ENCODE results near the gene SQSTM1. TPM values are rescaled to one million over a fixed set of nuclear protein-coding genes. Genes with fewer than 3 reads are reported as not detected.
"Not testable (repeated sequence)": the region's sequence is repeated elsewhere in the genome, so short reads cannot be mapped to it uniquely, and the experiment has no call there.

Gene SQSTM1
- total and polyA plus RNA-seq, 5 experiments from 2014 or later = 144 to 370 (median 157) TPM

- H3K4me3 Mint-ChIP-seq = no peak overlapping the region
- POLR2A ChIA-PET = interaction anchor here (1.2 to 1.7 kb wide), 2 partner anchors 30 to 153 kb away, joined by 3 to 5 read pairs; no protein-coding TSS in a partner anchor
- H3K27me3 Mint-ChIP-seq = no peaks in the 10 kb centered on the region
- ATAC-seq (no peak), DNase-seq (no peak)
- peaks cover 12 to 92% (median 28%) of the 10 kb centered on the region in 3 donors for H3K36me3 Mint-ChIP-seq
- H3K27ac Mint-ChIP-seq = peak overlapping the region in 6 of 10 donors; percentile 5 to 80 (median 41)
- no peaks in the 10 kb centered on the region for H3K9me3 Mint-ChIP-seq
- H3K4me1 Mint-ChIP-seq = peaks cover 20 to 29% (median 25%) of the 10 kb centered on the region in 4 donors
Measured at GRCh38 chr5:179832039-179832745, 11.5 kb downstream of the SQSTM1 start.

- no peak for ATAC-seq
- peaks cover 12 to 92% (median 28%) of the 10 kb centered on the region in 3 donors for H3K36me3 Mint-ChIP-seq
- POLR2A ChIA-PET = interaction anchor here (1.2 to 1.7 kb wide), 2 partner anchors 31 to 154 kb away, joined by 3 to 5 read pairs; no protein-coding TSS in a partner anchor
Measured at GRCh38 chr5:179833056-179833708, 12.5 kb downstream of the SQSTM1 start.

GRCh38 chr5:179833709-179834070 lies 13.0 kb downstream of the SQSTM1 start:
- POLR2A ChIA-PET = interaction anchor here (1.2 kb wide), 1 partner anchor 154 kb away, joined by 3 read pairs; no protein-coding TSS in a partner anchor
- Mint-ChIP-seq H3K27me3 (no peaks in the 10 kb centered on the region), H3K9me3 (no peaks in the 10 kb centered on the region), H3K4me1 (peaks cover 17 to 23% (median 20%) of the 10 kb centered on the region in 4 donors), H3K4me3 (no peak overlapping the region), H3K27ac (peak overlapping the region in 7 of 10 donors; percentile 11 to 84 (median 48)), H3K36me3 (peaks cover 12 to 92% (median 25%) of the 10 kb centered on the region in 3 donors)
- DNase-seq (no peak), ATAC-seq (no peak)

More at GRCh38 chr5:179833056-179833708, 12.5 kb downstream of the SQSTM1 start:
- peaks cover 17 to 23% (median 21%) of the 10 kb centered on the region in 4 donors for H3K4me1 Mint-ChIP-seq
- no peak overlapping the region for H3K4me3 Mint-ChIP-seq
- no peaks in the 10 kb centered on the region for H3K27me3 Mint-ChIP-seq
- no peak for DNase-seq
- peak overlapping the region in 7 of 10 donors; percentile 11 to 84 (median 48) for H3K27ac Mint-ChIP-seq
- H3K9me3 Mint-ChIP-seq = no peaks in the 10 kb centered on the region

- ATAC-seq (no peak), DNase-seq (no peak)
- POLR2A ChIA-PET = interaction anchor here (0.6 kb wide), 1 partner anchor 23 kb away, joined by 4 read pairs; no protein-coding TSS in a partner anchor
- peaks cover 12 to 90% (median 22%) of the 10 kb centered on the region in 3 donors for H3K36me3 Mint-ChIP-seq
- no peaks in the 10 kb centered on the region for H3K27me3 Mint-ChIP-seq
- H3K4me3 Mint-ChIP-seq = no peak overlapping the region
- no peaks in the 10 kb centered on the region for H3K9me3 Mint-ChIP-seq
- peak overlapping the region in 4 of 10 donors; percentile 46 to 68 (median 50) for H3K27ac Mint-ChIP-seq
- H3K4me1 Mint-ChIP-seq = peaks cover 15 to 23% (median 20%) of the 10 kb centered on the region in 4 donors
Measured at GRCh38 chr5:179834120-179834519, 13.4 kb downstream of the SQSTM1 start.

GRCh38 chr5:179834871-179835270 lies 14.2 kb downstream of the SQSTM1 start:
- not testable (repeated sequence) for H3K9me3 Mint-ChIP-seq, H3K27me3 Mint-ChIP-seq, DNase-seq, H3K4me3 Mint-ChIP-seq, H3K27ac Mint-ChIP-seq, ATAC-seq
- POLR2A ChIA-PET = interaction anchor here (0.6 to 0.7 kb wide), 2 partner anchors 23 to 218 kb away, joined by 3 to 4 read pairs; no protein-coding TSS in a partner anchor
- Mint-ChIP-seq H3K4me1 (peaks cover 15 to 23% (median 20%) of the 10 kb centered on the region in 4 donors), H3K36me3 (peaks cover 12 to 86% (median 22%) of the 10 kb centered on the region in 3 donors)

- POLR2A ChIA-PET = interaction anchor here (0.5 to 3.0 kb wide), 7 partner anchors 14 to 230 kb away, joined by 3 to 13 read pairs (median 4); partner anchors contain the start of genes MRNIP and SQSTM1
- H3K4me3 Mint-ChIP-seq = peak overlapping the region in 9 of 10 donors; percentile 22 to 61 (median 46)
Measured at GRCh38 chr5:179836225-179837019, 15.7 kb downstream of the SQSTM1 start.

GRCh38 chr5:179837076-179838011 lies 16.6 kb downstream of the SQSTM1 start:
- peak overlapping the region; percentile 79 to 96 (median 90) for H3K27ac Mint-ChIP-seq
- ATAC-seq (no peak), DNase-seq (no peak)
- H3K4me3 Mint-ChIP-seq = peak overlapping the region in 4 of 10 donors; percentile 30 to 55 (median 48)
- H3K9me3 Mint-ChIP-seq = no peaks in the 10 kb centered on the region
- POLR2A ChIA-PET = interaction anchor here (0.7 to 3.0 kb wide), 7 partner anchors 13 to 231 kb away, joined by 3 to 13 read pairs (median 3); partner anchors contain the start of genes MRNIP and SQSTM1
- peaks cover 15 to 23% (median 20%) of the 10 kb centered on the region in 4 donors for H3K4me1 Mint-ChIP-seq
- no peaks in the 10 kb centered on the region for H3K27me3 Mint-ChIP-seq
- H3K36me3 Mint-ChIP-seq = peaks cover 12 to 83% (median 22%) of the 10 kb centered on the region in 3 donors

More at GRCh38 chr5:179836225-179837019, 15.7 kb downstream of the SQSTM1 start:
- Mint-ChIP-seq H3K4me1 (peaks cover 15 to 23% (median 20%) of the 10 kb centered on the region in 4 donors), H3K27ac (peak overlapping the region; percentile 79 to 96 (median 90)), H3K27me3 (no peaks in the 10 kb centered on the region), H3K9me3 (no peaks in the 10 kb centered on the region), H3K36me3 (peaks cover 12 to 86% (median 22%) of the 10 kb centered on the region in 3 donors)
- DNase-seq (peak; percentile 38 to 78 (median 49)), ATAC-seq (peak; percentile 86 to 92)

- ATAC-seq (no peak), DNase-seq (no peak)
- POLR2A ChIA-PET = interaction anchor here (0.6 to 3.0 kb wide), 3 partner anchors 18 to 160 kb away, joined by 4 to 13 read pairs (median 5); partner anchors contain the start of gene MRNIP
- Mint-ChIP-seq H3K36me3 (peaks cover 7 to 76% (median 15%) of the 10 kb centered on the region in 3 donors), H3K27ac (peak overlapping the region in 3 of 10 donors; percentile 27 to 74 (median 32)), H3K27me3 (no peaks in the 10 kb centered on the region), H3K4me3 (no peak overlapping the region), H3K4me1 (peaks cover 13 to 21% (median 18%) of the 10 kb centered on the region in 4 donors), H3K9me3 (no peaks in the 10 kb centered on the region)
Measured at GRCh38 chr5:179839328-179840256, 18.9 kb downstream of the SQSTM1 start.

GRCh38 chr5:179840321-179840720 lies 19.6 kb downstream of the SQSTM1 start:
- H3K4me3 Mint-ChIP-seq = no peak overlapping the region
- no peak for ATAC-seq
- H3K27ac Mint-ChIP-seq = peak overlapping the region in 2 of 10 donors; percentile 44 to 49
- peaks cover 7 to 72% (median 20%) of the 10 kb centered on the region in 3 donors for H3K36me3 Mint-ChIP-seq
- no peaks in the 10 kb centered on the region for H3K27me3 Mint-ChIP-seq
- H3K4me1 Mint-ChIP-seq = peaks cover 12 to 20% (median 18%) of the 10 kb centered on the region in 4 donors
- POLR2A ChIA-PET = interaction anchor here (0.6 kb wide), 2 partner anchors 31 to 161 kb away, joined by 4 to 5 read pairs; no protein-coding TSS in a partner anchor
- DNase-seq = no peak
- H3K9me3 Mint-ChIP-seq = peaks cover 0 to 4% (median 0%) of the 10 kb centered on the region in 9 donors

- Mint-ChIP-seq H3K4me3 (no peak overlapping the region), H3K9me3 (peaks cover 0 to 5% (median 0%) of the 10 kb centered on the region in 9 donors), H3K27me3 (no peaks in the 10 kb centered on the region), H3K27ac (peak overlapping the region in 2 of 10 donors; percentile 41 to 44), H3K36me3 (peaks cover 7 to 68% (median 21%) of the 10 kb centered on the region in 3 donors), H3K4me1 (peaks cover 11 to 16% (median 16%) of the 10 kb centered on the region in 4 donors)
- DNase-seq (no peak), ATAC-seq (no peak)
- POLR2A ChIA-PET = no interaction called here
Measured at GRCh38 chr5:179840766-179841165, 20.1 kb downstream of the SQSTM1 start.

All from naive thymus-derived CD8-positive, alpha-beta T cell (primary cell).